ENCODE data around the gene DCANP1.

- TF ChIP-seq POLR2A (IDR thresholded peaks at IDR 0.05) (no peak), EP300 (IDR thresholded peaks at IDR 0.05) (no peak)
- TF ChIP-seq, protein P1, sequence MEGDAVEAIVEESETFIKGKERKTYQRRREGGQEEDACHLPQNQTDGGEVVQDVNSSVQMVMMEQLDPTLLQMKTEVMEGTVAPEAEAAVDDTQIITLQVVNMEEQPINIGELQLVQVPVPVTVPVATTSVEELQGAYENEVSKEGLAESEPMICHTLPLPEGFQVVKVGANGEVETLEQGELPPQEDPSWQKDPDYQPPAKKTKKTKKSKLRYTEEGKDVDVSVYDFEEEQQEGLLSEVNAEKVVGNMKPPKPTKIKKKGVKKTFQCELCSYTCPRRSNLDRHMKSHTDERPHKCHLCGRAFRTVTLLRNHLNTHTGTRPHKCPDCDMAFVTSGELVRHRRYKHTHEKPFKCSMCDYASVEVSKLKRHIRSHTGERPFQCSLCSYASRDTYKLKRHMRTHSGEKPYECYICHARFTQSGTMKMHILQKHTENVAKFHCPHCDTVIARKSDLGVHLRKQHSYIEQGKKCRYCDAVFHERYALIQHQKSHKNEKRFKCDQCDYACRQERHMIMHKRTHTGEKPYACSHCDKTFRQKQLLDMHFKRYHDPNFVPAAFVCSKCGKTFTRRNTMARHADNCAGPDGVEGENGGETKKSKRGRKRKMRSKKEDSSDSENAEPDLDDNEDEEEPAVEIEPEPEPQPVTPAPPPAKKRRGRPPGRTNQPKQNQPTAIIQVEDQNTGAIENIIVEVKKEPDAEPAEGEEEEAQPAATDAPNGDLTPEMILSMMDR (IDR thresholded peaks at IDR 0.05): no peak
These were observed 21.5 kb downstream of the DCANP1 start for GRCh38 chr5:135425641-135426040.

All from ovary (tissue), 3 donors.